HepG2 (cell line): ENCODE data around the gene KAT6B. TPM values are rescaled to one million over a fixed set of nuclear protein-coding genes. Genes with fewer than 3 reads are reported as not detected.

Experiments
- AGO1 ChIP-seq: fragments of 200-400 bp; formaldehyde crosslinking; IDR thresholded peaks from 2 replicates; pipeline ENCODE4 v1.6.1; 2017; ENCODE audit warnings: mild to moderate bottlenecking, low read depth, low read length, moderate library complexity; ENCODE audit not compliant: poor library complexity, severe bottlenecking
- BHLHE40 ChIP-seq: IDR thresholded peaks from 2 replicates; pipeline ENCODE4 v1.6.1; 2011; ENCODE audit warnings: low read length, improper control_type of control experiment
- KDM5A ChIP-seq: fragments of 200-600 bp; sonication (generic); IDR thresholded peaks from 2 replicates; pipeline ENCODE4 v1.7.0; 2018; ENCODE audit warnings: antibody characterized with exemption, mild to moderate bottlenecking, low read length, borderline replicate concordance
- LCORL ChIP-seq, 2 experiments: fragments of 450-650 bp in 1 of 2; sonication (generic) in 1 of 2; formaldehyde crosslinking in 1 of 2; IDR thresholded peaks; 2 replicates each; pipeline versions ENCODE4 v1.5.0 to v1.6.1; 2017 to 2020; ENCODE audit warnings: antibody characterized with exemption in 1 of 2, missing genetic modification reagents in 1 of 2
- MATR3 ChIP-seq: sonication (generic); formaldehyde crosslinking; IDR thresholded peaks from 2 replicates; pipeline ENCODE4 v1.4.0; 2020; ENCODE audit warnings: missing genetic modification reagents
- ONECUT2 ChIP-seq: sonication (generic); formaldehyde crosslinking; IDR thresholded peaks from 2 replicates; pipeline ENCODE4 v1.4.0; 2020; ENCODE audit warnings: missing genetic modification reagents
- PHF21A ChIP-seq: sonication (generic); formaldehyde crosslinking; IDR thresholded peaks from 2 replicates; pipeline ENCODE4 v1.5.0; 2020; ENCODE audit warnings: mild to moderate bottlenecking, missing genetic modification reagents
- PHF8 ChIP-seq: sonication (generic); formaldehyde crosslinking; IDR thresholded peaks from 2 replicates; pipeline ENCODE4 v1.5.0; 2020; ENCODE audit warnings: missing genetic modification reagents
- RARA ChIP-seq: IDR thresholded peaks from 2 replicates; pipeline ENCODE4 v1.6.1; 2016; ENCODE audit warnings: missing genetic modification reagents, missing compliant biosample characterization
- RFX3 ChIP-seq: IDR thresholded peaks from 2 replicates; pipeline ENCODE4 v1.6.1; 2016; ENCODE audit warnings: missing biosample characterization, missing genetic modification reagents
- SIN3B ChIP-seq: fragments of 150-350 bp; IDR thresholded peaks from 2 replicates; pipeline ENCODE4 v1.6.1; 2014; ENCODE audit warnings: low read length
- SOX6 ChIP-seq, 2 experiments: fragments of 450-650 bp in 1 of 2; sonication (generic) in 1 of 2; formaldehyde crosslinking in 1 of 2; IDR thresholded peaks; 2 replicates each; pipeline versions ENCODE4 v1.4.0 to v1.6.1; 2017 to 2020; ENCODE audit warnings: antibody characterized with exemption in 1 of 2, mild to moderate bottlenecking in 1 of 2, missing genetic modification reagents in 1 of 2
- SYNCRIP ChIP-seq: fragments of 200-400 bp; formaldehyde crosslinking; IDR thresholded peaks from 2 replicates; pipeline ENCODE4 v1.6.1; 2018; ENCODE audit warnings: mild to moderate bottlenecking, low read depth, low read length; ENCODE audit not compliant: insufficient read depth
- ZC3H4 ChIP-seq: sonication (generic); formaldehyde crosslinking; IDR thresholded peaks from 2 replicates; pipeline ENCODE4 v1.4.0; 2020; ENCODE audit warnings: missing genetic modification reagents, borderline replicate concordance
- ZNF143 ChIP-seq: sonication (generic); formaldehyde crosslinking; IDR thresholded peaks from 2 replicates; pipeline ENCODE4 v1.4.0; 2020; ENCODE audit warnings: missing genetic modification reagents
- ZNF296 ChIP-seq: sonication (generic); formaldehyde crosslinking; conservative IDR thresholded peaks from 2 replicates; pipeline ENCODE4 v1.5.0; 2020; ENCODE audit warnings: mild to moderate bottlenecking, missing genetic modification reagents
- ZNF326 ChIP-seq: sonication (generic); formaldehyde crosslinking; IDR thresholded peaks from 2 replicates; pipeline ENCODE4 v1.4.0; 2020; ENCODE audit warnings: missing genetic modification reagents, borderline replicate concordance
- ZNF460 ChIP-seq: sonication (generic); formaldehyde crosslinking; IDR thresholded peaks from 2 replicates; pipeline ENCODE4 v1.5.1; 2020; ENCODE audit warnings: missing genetic modification reagents, mild to moderate bottlenecking, borderline replicate concordance
- ZNF501 ChIP-seq: sonication (generic); formaldehyde crosslinking; IDR thresholded peaks from 2 replicates; pipeline ENCODE4 v1.5.1; 2020; ENCODE audit warnings: mild to moderate bottlenecking, moderate library complexity, missing genetic modification reagents
- ZNF790 ChIP-seq: sonication (generic); formaldehyde crosslinking; IDR thresholded peaks from 2 replicates; pipeline ENCODE4 v1.8.0; 2022; ENCODE audit warnings: missing genetic modification reagents, mild to moderate bottlenecking, borderline replicate concordance
- polyA plus RNA-seq, 8 experiments: library from polyadenylated mRNA; depleted of rRNA in 3 of 8; stranded (reverse) in 7 of 8; unstranded in 1 of 8; fragments of >200 nt; fragmentation: Illumina TruSeq in 4 of 8; extraction: Trizol in 4 of 8; gene quantifications; 2 replicates each; pipeline versions ENCODE4 v1.2.1 to v1.2.3, GENCODE V29; 2011 to 2016; ENCODE audit warnings: low read depth in 4 of 8, missing spikeins in 1 of 8, mixed read lengths in 1 of 8; ENCODE audit not compliant: insufficient read depth in 1 of 8
- total RNA-seq, 5 experiments: library from RNA; depleted of rRNA; stranded (reverse); fragments of >200 nt; fragmentation: Illumina TruSeq; extraction: Trizol; gene quantifications; 2 replicates each; pipeline ENCODE4 v1.2.3, GENCODE V29; 2016; ENCODE audit warnings: low read depth in 1 of 5
- TF ChIP-seq, protein P1 (sequence below): sonication (generic); formaldehyde crosslinking; IDR thresholded peaks from 2 replicates; pipeline ENCODE4 v1.8.0; 2022; ENCODE audit warnings: mild to moderate bottlenecking, missing genetic modification reagents, moderate library complexity
- TF ChIP-seq, protein P2 (sequence below): sonication (generic); formaldehyde crosslinking; IDR thresholded peaks from 2 replicates; pipeline ENCODE4 v1.4.0; 2020; ENCODE audit warnings: missing genetic modification reagents
- TF ChIP-seq, protein P3 (sequence below): IDR thresholded peaks from 2 replicates; pipeline ENCODE4 v1.6.1; 2016
- TF ChIP-seq, protein P4 (sequence below): IDR thresholded peaks from 2 replicates; pipeline ENCODE4 v1.6.1; 2016; ENCODE audit warnings: mild to moderate bottlenecking, missing biosample characterization, missing genetic modification reagents
- TF ChIP-seq, protein P5 (sequence below): sonication (generic); formaldehyde crosslinking; IDR thresholded peaks from 2 replicates; pipeline ENCODE4 v1.4.0; 2020; ENCODE audit warnings: mild to moderate bottlenecking, missing genetic modification reagents

The KAT6B gene
- total and polyA plus RNA-seq, 2 of the 13 experiments (the other 11 are each of a cell fraction or from before 2014, with no cell fraction given) = 3.0 to 9.5 TPM

DNA sequence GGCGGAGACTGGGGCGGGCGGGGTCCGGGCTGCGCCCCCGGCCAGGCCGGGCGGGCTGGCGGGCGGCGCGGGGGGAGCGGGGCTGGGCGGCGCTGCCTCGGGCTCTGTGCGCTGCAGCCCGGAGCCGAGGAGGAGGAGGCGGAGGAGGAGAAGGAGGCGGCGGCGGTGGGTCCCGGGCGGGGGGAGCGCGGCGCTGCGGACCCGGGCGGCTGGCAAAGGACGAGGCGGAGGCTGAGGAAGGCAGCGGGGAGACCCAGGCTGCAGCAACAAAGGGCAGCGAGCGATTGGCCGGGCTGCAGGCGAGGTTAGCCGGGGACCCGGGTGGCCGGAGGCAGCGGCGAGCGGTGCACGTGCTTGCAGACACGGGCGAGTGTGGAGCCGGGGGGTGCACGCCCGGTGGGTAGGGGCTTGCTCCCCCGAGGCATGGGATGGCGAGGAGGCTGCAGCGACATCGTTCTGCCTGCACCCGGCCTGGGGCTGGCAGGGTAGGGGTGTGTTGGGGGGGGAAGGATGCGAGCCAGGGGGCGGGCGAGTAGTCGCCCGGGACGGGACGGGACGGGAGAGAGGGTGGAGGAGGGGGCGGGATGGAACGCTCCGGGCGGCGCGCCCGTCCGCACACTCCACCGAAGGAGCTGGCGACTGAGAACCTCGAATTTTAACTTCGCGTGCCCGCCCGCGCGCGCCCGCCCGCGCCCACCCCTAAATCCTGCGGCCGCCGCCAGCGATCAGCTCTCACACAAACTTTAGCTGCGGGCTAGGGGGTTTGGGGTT lies 844 bp upstream of the KAT6B start (continued):
- TF ChIP-seq, protein P1, sequence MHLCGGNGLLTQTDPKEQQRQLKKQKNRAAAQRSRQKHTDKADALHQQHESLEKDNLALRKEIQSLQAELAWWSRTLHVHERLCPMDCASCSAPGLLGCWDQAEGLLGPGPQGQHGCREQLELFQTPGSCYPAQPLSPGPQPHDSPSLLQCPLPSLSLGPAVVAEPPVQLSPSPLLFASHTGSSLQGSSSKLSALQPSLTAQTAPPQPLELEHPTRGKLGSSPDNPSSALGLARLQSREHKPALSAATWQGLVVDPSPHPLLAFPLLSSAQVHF (CRISPR knock-in tag) = no peak
- TF ChIP-seq RARA (CRISPR knock-in tag) (peak; percentile 29; the same call in 1 of the 2 replicates), ZNF296 (0 out of 2 replicates have a peak, but pooled peaks have one; percentile 38), ZNF790 (CRISPR knock-in tag) (no peak), PHF21A (peak; percentile 8; the same call in 1 of the 2 replicates), ZNF326 (CRISPR knock-in tag) (no peak), ZNF501 (CRISPR knock-in tag) (0 out of 2 replicates have a peak, but pooled peaks have one; percentile 22), SIN3B (no peak), ZC3H4 (CRISPR knock-in tag) (peak; percentile 85; the same call in 1 of the 2 replicates), ONECUT2 (CRISPR knock-in tag) (no peak), ZNF460 (CRISPR knock-in tag) (no peak), KDM5A (no peak), BHLHE40 (peak; percentile 81), RFX3 (CRISPR knock-in tag) (no peak), SYNCRIP (no peak), MATR3 (CRISPR knock-in tag) (no peak), AGO1 (no peak), PHF8 (peak; percentile 23), ZNF143 (CRISPR knock-in tag) (0 out of 2 replicates have a peak, but pooled peaks have one; percentile 7), SOX6 (IDR thresholded peaks at IDR 0.05) (no peak), SOX6 (CRISPR knock-in tag; IDR thresholded peaks at IDR 0.05) (no peak; the same call in 1 of the 2 replicates), LCORL (IDR thresholded peaks at IDR 0.05) (peak; percentile 55; the same call in 1 of the 2 replicates), LCORL (CRISPR knock-in tag; IDR thresholded peaks at IDR 0.05) (peak; percentile 75; the same call in 1 of the 2 replicates)
- TF ChIP-seq, protein P2, sequence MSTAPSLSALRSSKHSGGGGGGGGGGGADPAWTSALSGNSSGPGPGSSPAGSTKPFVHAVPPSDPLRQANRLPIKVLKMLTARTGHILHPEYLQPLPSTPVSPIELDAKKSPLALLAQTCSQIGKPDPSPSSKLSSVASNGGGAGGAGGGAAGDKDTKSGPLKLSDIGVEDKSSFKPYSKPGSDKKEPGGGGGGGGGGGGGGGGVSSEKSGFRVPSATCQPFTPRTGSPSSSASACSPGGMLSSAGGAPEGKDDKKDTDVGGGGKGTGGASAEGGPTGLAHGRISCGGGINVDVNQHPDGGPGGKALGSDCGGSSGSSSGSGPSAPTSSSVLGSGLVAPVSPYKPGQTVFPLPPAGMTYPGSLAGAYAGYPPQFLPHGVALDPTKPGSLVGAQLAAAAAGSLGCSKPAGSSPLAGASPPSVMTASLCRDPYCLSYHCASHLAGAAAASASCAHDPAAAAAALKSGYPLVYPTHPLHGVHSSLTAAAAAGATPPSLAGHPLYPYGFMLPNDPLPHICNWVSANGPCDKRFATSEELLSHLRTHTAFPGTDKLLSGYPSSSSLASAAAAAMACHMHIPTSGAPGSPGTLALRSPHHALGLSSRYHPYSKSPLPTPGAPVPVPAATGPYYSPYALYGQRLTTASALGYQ (CRISPR knock-in tag) = no peak
- TF ChIP-seq, protein P3, sequence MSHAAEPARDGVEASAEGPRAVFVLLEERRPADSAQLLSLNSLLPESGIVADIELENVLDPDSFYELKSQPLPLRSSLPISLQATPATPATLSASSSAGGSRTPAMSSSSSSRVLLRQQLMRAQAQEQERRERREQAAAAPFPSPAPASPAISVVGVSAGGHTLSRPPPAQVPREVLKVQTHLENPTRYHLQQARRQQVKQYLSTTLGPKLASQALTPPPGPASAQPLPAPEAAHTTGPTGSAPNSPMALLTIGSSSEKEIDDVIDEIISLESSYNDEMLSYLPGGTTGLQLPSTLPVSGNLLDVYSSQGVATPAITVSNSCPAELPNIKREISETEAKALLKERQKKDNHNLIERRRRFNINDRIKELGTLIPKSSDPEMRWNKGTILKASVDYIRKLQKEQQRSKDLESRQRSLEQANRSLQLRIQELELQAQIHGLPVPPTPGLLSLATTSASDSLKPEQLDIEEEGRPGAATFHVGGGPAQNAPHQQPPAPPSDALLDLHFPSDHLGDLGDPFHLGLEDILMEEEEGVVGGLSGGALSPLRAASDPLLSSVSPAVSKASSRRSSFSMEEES (CRISPR knock-in tag) = 0 out of 2 replicates have a peak, but pooled peaks have one; percentile 7
- TF ChIP-seq, protein P4, sequence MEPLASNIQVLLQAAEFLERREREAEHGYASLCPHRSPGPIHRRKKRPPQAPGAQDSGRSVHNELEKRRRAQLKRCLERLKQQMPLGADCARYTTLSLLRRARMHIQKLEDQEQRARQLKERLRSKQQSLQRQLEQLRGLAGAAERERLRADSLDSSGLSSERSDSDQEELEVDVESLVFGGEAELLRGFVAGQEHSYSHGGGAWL (CRISPR knock-in tag) = peak; percentile 47; the same call in 1 of the 2 replicates
- TF ChIP-seq, protein P5, sequence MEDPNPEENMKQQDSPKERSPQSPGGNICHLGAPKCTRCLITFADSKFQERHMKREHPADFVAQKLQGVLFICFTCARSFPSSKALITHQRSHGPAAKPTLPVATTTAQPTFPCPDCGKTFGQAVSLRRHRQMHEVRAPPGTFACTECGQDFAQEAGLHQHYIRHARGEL (CRISPR knock-in tag) = no peak
